Activated T-cell treated with anti-CD3 and anti-CD28 coated beads, Interleukin-2, amount 50 U/mL, for 24 hours (primary cell): ENCODE data around the gene ABCC6.
"Not testable (repeated sequence)": the region's sequence is repeated elsewhere in the genome, so short reads cannot be mapped to it uniquely, and the experiment has no call there.

ENCODE experiments used
- DNase-seq: peaks from one replicate; pipeline ENCODE4 v3.0.0-alpha.2; 2020
- H3K27ac Mint-ChIP-seq: 2 replicates; pipeline ENCODE4 v1.8.0; 2020; ENCODE audit warnings: mild to moderate bottlenecking, mixed read lengths
- H3K27me3 Mint-ChIP-seq: 2 replicates; pipeline ENCODE4 v1.8.0; 2020; ENCODE audit warnings: mixed read lengths
- H3K36me3 Mint-ChIP-seq: 2 replicates; pipeline ENCODE4 v1.8.0; 2020; ENCODE audit warnings: low read depth, mixed read lengths
- H3K4me1 Mint-ChIP-seq: 2 replicates; pipeline ENCODE4 v1.8.0; 2020; ENCODE audit warnings: low read depth, mixed read lengths
- H3K4me3 Mint-ChIP-seq: 2 replicates; pipeline ENCODE4 v1.8.0; 2020; ENCODE audit warnings: mild to moderate bottlenecking, moderate library complexity, mixed read lengths
- H3K9me3 Mint-ChIP-seq: 2 replicates; pipeline ENCODE4 v1.8.0; 2020; ENCODE audit warnings: mixed read lengths

Gene ABCC6

DNA sequence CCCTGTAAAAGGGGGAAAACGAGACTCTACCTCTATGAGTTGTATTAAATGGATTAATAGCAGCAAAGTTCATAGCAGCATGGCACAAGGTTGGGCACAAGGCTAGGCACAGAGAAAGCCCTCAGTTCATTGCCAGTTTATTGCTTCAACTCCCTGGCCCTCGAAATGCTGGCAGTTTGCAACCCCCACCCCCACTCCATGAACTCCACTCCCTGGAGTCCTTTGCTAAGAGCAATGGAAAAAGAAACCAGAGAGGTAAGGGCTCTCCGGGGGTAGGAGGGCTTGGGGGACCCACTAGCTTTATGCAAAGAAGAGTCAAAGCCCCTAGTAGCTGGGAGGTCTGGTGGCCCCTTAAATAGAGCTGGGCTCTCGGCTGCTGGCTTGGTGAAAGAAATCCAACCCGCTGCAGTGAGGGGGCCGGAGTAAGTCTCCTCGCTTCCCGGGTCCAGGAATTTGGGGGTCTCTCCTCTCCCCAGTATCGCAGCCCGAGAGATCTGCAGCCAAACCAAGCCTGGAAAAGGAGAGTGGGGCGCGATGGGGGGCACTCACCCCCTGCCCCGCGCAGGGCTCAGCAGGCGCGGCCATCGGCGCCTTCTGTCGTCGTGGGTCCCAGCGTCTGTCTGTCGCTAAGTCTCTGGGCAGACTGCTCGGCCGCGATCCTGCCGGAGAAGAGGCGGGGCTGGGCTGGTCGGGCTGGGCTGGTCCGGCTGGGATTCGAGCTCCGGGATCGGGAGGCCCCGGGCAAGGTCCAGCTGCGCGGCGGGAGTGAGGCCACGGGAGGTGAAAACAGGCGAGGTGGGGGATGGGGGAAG is at the start of gene ABCC6:
ABCC6 (minus strand) TSS at position 645 of the 812 bp plus-strand sequence; CDS start at position 585, 60 bp downstream.
- H3K27me3 Mint-ChIP-seq, DNase-seq, H3K4me1 Mint-ChIP-seq, H3K36me3 Mint-ChIP-seq, H3K4me3 Mint-ChIP-seq, H3K9me3 Mint-ChIP-seq, H3K27ac Mint-ChIP-seq: not testable (repeated sequence)

DNA sequence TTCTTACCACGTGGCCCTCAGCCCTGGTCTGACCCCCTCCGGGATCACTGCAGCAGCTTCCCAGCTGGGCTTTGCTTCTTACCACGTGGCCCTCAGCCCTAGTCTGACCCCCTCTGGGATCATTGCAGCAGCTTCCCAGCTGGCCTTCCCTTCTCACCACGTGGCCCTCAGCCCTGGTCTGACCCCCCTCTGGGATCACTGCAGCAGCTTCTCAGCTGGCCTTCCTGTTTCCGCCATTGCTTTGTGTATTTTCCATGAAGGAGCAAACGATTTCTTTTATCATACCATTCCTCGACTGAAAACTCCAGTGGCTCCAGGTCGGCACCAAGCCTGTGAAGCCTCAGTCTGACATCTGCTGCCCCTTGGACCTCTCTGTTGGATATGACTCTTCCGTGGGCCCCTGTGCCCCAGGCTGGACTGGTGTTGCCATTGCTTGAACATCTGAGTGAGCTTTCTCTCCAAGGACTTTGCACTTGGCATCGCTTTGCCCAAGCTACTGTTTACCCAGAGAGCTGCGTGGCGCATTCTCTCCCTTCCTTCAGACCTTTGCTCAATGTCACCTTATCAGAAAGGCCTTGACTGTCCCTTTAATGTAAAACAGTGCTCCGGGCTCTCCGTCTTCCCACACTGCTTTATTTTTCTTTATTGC is 49.4 kb upstream of the ABCC6 start:
- not testable (repeated sequence) for H3K4me3 Mint-ChIP-seq, H3K4me1 Mint-ChIP-seq, H3K27ac Mint-ChIP-seq, H3K27me3 Mint-ChIP-seq, DNase-seq, H3K9me3 Mint-ChIP-seq
- peaks cover 15% of the 10 kb centered on the region for H3K36me3 Mint-ChIP-seq

DNA sequence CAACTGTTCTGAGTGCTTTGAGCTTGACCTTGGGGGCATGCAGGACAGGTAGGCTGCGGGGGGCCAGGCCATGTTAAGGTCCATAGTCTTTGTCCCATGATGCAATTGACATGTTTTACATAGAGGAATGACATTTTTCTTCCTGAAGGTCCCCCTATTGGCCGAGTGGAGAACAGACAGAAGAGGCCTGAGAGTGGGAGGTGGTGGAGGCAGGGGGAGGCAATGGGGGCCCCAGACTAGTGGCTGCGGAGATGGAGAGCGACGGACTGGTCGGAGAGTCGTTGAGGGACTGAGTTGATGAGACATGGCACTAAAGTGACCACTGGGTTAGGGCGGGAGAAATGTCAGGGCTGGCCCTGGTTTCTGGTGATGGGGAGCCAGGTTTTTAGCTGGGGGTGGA is 48.4 kb upstream of the ABCC6 start:
- DNase-seq, H3K27me3 Mint-ChIP-seq, H3K27ac Mint-ChIP-seq, H3K9me3 Mint-ChIP-seq, H3K4me1 Mint-ChIP-seq, H3K4me3 Mint-ChIP-seq: not testable (repeated sequence)
- peaks cover 18% of the 10 kb centered on the region for H3K36me3 Mint-ChIP-seq

DNA sequence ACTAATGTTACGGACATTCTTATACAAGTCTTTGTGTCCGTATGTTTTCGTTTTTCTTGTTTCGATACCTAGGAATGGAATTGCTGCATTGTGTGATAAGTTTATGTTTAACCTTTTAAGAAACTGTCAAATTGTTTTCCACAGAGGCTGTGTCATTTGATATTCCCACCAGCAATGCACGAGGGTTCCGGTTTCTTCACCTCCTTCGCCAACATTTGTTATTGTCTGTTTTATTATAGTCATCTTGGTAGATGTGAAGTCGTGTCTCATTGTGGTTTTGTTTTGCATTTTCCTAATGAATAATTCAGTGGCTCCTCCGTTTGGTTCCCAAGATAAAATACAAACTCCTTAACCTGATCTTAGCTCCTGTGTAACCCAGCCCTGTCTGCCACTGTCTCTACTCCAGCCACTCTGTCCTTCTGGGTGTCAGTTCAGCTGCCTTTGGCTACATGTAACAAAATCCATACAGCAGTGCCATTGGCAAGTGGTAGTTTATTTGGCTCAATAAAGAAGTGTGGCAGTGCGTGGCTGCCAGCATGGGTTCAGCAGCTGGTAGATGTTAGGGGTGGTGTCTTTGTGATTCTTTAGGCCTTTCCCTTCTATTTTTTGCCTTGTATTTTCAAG is 45.0 kb upstream of the ABCC6 start:
- H3K27ac Mint-ChIP-seq, H3K27me3 Mint-ChIP-seq, H3K4me1 Mint-ChIP-seq, H3K9me3 Mint-ChIP-seq, DNase-seq, H3K4me3 Mint-ChIP-seq: not testable (repeated sequence)
- H3K36me3 Mint-ChIP-seq: peaks cover 20% of the 10 kb centered on the region

DNA sequence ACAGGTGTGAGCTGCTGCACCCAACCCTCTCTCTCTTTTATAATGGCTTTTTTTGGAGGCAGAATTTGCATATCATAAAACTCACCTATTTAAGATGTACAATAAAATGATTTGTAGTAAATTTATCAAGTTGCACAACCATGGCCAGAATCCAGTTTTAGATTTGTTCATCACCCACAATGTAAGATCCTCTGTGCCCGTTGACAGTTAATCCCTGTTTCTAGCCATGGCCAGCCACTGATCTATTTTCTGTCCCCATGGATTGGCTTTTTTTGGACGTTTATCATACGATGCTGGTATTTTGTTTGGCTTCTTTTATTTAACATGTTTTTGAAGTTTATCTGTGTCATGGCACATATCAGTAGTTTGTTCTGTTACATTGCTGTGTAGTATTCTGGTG is 44.4 kb upstream of the ABCC6 start:
- not testable (repeated sequence) for H3K4me1 Mint-ChIP-seq, H3K27me3 Mint-ChIP-seq, H3K9me3 Mint-ChIP-seq, DNase-seq, H3K4me3 Mint-ChIP-seq, H3K27ac Mint-ChIP-seq
- H3K36me3 Mint-ChIP-seq: peaks cover 24% of the 10 kb centered on the region

DNA sequence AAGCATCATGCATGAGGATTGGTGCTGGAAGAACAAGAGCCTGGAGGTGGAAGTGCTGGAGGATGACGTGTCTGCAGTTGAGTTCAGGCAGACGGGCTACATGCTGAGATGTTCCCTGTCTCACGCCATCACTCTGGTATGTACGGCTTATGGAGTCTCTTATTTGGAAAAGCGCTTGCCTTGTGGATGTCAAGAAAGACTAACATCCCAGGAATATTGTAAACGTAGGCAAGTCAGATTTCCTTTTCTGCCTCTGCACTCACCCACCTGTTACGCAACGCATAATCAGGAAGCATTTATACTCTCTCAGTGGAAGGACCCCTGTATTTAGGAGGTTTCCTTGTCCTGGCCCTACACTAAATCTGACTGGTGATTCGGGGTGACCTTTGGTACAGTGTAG is 41.8 kb upstream of the ABCC6 start:
- DNase-seq, H3K27me3 Mint-ChIP-seq, H3K4me1 Mint-ChIP-seq, H3K4me3 Mint-ChIP-seq, H3K9me3 Mint-ChIP-seq, H3K27ac Mint-ChIP-seq: not testable (repeated sequence)
- peaks cover 23% of the 10 kb centered on the region for H3K36me3 Mint-ChIP-seq

DNA sequence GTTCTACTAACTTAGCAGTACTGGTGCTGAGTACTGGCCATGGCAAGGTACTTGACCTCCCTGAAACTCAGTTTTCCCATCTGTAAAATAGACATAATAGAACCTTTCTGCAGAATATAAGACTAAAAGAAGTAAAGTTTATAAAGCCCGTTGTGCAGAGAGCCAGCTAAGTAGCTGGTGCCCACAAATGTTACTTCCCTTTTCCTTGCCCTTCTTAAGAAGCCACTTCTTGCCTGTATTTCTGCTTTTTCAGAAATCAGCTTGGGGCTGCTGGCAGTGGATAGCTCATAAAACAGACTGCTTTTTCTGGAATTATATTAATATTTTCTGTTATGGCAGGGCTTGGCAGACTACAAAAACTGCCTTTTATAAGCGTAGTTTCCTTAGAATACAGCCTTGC is 40.7 kb upstream of the ABCC6 start:
- not testable (repeated sequence) for H3K9me3 Mint-ChIP-seq, H3K27ac Mint-ChIP-seq, H3K4me3 Mint-ChIP-seq, DNase-seq, H3K27me3 Mint-ChIP-seq, H3K4me1 Mint-ChIP-seq
- H3K36me3 Mint-ChIP-seq: peaks cover 22% of the 10 kb centered on the region

DNA sequence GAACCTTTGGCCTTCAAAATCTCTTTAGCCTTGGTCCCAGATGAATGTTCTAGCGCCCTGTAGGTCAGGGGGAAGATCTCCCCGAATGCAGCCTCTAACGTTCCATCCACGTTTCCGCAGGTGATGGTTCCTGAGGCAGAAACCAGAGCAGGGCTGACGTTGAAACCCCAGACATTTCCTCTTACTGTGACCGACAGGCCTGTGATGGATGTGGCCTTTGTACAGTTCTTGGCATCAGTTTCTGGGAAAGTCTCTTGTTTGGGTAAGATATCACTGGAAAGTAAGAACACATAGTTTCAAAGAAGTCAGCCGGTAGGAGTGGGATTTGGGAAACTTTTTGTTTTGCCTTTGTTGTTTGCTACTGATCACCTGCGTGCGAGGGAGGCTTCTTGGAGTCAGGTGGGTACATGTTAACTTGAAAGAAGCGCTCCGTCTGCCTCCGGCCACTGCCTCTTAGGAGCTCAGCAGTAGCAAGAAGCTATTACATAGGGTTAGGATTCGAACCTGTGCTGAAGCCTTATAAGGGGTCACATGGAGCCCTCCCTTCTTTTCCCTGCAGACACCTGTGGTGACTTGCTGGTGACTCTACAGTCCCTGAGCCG is 39.8 kb upstream of the ABCC6 start:
- DNase-seq: not testable (repeated sequence)

DNA sequence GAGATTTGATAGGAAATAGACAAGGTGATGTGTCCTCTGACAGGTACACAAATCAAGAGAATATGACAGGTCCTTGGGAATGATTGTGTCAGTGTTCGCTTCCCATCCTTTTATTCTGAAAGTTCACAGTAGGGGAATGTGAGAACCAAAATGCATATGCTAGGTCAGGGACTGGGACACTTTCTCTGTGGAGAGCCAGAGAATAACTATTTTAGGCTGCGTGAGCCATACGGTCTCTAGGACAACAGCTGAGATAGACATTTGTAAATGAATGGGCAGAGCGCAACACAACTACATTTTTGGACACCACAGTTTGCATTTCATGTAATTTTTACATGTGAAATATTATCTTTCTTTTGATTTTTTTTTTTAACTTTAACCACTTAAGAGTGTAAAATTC is 36.7 kb upstream of the ABCC6 start:
- H3K27me3 Mint-ChIP-seq, H3K9me3 Mint-ChIP-seq, H3K4me3 Mint-ChIP-seq, H3K4me1 Mint-ChIP-seq, H3K27ac Mint-ChIP-seq, DNase-seq: not testable (repeated sequence)
- H3K36me3 Mint-ChIP-seq: peaks cover 13% of the 10 kb centered on the region

More for the DNA sequence above, 39.8 kb upstream of the ABCC6 start:
- H3K36me3 Mint-ChIP-seq: peaks cover 18% of the 10 kb centered on the region
- H3K4me1 Mint-ChIP-seq, H3K27me3 Mint-ChIP-seq, H3K4me3 Mint-ChIP-seq, H3K9me3 Mint-ChIP-seq, H3K27ac Mint-ChIP-seq: not testable (repeated sequence)

DNA sequence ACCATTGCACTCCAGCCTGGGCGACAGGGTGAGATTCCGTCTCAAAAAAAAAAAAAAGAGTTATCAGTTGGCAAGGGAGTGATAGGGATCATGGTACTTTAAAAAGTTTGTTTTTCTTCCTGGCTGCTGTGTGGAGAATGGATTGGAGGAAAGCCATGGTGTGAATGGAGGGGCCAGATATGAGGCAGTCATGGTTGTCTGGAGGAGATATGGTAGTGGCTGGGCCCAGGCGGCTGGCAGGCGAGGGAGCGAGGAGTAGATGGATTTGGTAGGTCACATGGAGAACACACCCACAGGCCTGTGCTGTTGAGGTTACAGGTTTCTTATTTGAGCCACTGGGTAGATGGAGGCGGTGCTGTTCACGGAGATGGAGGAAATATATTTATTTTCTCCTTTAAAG is 35.5 kb upstream of the ABCC6 start:
- H3K9me3 Mint-ChIP-seq, DNase-seq, H3K27me3 Mint-ChIP-seq, H3K4me3 Mint-ChIP-seq, H3K27ac Mint-ChIP-seq, H3K4me1 Mint-ChIP-seq: not testable (repeated sequence)
- H3K36me3 Mint-ChIP-seq: peaks cover 19% of the 10 kb centered on the region

DNA sequence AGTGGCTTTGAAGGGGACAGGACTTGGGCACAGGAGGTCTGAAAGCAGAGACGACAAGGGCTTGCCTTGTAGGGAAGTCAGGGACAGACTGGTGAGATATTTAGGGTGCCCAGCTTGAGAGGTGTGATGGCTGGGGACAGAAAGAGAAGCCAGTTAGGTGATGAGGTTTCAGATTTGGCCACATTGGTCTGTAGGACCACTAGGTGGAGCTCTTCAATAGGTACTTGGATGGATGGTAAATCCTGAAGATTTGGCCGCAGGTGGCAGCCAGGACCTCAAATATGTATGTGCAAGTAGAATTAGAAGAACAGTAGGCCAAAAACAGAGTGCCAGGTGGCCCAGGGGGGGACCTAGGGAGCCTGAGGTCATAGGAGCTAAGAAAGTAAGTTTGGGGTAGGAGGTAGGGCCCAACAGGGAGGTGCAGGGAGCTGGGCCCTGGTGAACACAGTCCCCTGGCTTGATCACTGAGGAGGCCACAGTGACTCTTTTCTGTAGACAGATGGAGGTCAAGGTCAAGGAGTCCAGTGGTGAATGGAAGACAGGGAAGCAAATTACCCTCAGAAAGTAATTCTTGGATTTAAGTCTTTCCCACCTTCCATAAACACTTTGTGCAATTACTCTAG is 34.1 kb upstream of the ABCC6 start:
- H3K36me3 Mint-ChIP-seq: peaks cover 15% of the 10 kb centered on the region
- not testable (repeated sequence) for H3K9me3 Mint-ChIP-seq, H3K27ac Mint-ChIP-seq, H3K4me1 Mint-ChIP-seq, H3K4me3 Mint-ChIP-seq, DNase-seq, H3K27me3 Mint-ChIP-seq

DNA sequence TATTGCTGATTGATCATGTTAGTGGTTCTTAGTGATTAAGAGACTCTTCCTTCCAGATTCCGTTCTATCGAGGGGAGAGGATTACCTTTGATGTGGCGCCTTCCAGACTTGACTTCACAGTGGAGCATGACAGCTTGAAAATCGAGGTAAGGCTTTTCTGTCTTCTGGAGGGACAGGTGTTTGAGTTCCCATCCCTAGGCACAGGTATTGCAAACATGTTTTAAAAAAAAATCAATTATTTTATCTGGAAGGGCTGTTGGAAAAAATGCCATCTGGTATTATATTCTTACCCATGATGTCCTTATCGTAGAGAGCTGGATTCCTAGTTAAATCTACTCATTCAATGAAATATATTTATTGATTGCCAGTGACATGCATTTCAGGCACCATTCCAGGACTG is 29.1 kb upstream of the ABCC6 start:
- not testable (repeated sequence) for H3K27me3 Mint-ChIP-seq, H3K4me3 Mint-ChIP-seq, H3K27ac Mint-ChIP-seq, H3K9me3 Mint-ChIP-seq, H3K4me1 Mint-ChIP-seq, DNase-seq
- peaks cover 11% of the 10 kb centered on the region for H3K36me3 Mint-ChIP-seq

DNA sequence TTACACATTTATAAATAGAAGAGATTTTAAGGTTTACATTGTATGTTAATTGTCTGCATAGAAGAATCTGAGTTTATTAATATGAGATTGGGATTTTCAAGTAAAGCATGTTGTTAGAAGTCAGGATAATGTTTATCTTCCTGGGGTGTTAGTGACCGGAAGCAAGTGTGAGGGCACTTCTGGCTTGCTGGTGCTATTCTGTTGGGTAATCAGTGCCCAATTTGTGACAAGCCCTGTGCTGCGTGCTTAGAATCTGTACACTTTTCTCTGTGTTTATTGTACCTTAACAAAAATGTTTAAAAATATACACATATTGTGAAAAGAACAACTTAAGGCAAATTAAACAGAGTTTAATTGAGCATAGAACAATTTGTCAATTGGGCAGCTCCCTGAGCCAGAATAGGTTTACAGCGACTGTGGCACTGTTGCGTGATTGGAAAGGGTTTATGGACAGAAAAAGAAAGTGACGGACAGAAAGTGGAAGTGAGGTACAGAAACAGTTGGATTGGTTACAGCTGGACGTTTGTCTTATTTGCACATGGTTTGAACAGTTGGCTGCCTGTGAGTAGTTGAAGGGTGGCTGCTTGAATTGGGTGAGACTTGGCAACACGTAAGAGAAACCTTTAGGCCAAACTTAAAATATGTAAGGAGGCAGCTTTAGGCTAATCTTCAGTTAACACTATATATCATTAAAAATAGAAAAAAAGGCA is 26.5 kb upstream of the ABCC6 start:
- not testable (repeated sequence) for DNase-seq, H3K4me1 Mint-ChIP-seq, H3K4me3 Mint-ChIP-seq, H3K27me3 Mint-ChIP-seq, H3K36me3 Mint-ChIP-seq, H3K27ac Mint-ChIP-seq, H3K9me3 Mint-ChIP-seq

DNA sequence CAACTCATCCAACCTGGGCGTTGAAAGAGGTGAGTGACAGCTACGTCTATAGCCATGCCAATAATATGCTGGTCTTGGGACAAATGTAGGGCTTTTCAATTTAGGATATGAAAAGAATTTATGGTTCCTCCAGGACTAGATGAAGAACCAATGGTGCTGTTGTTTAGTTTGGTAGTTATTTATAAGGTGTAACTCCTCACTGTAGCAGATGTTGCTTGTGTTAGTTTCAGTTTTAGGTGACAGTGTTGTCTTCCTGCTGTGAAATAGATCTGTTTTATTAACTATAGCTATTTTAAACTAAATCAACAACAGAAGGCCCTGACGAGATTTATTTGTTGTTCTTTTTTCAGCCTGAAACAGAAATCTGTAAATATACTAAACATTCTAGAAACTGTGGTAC is 24.1 kb upstream of the ABCC6 start:
- not testable (repeated sequence) for H3K4me1 Mint-ChIP-seq, H3K9me3 Mint-ChIP-seq, H3K4me3 Mint-ChIP-seq, H3K27me3 Mint-ChIP-seq, H3K27ac Mint-ChIP-seq, H3K36me3 Mint-ChIP-seq, DNase-seq
